Endothelial cell of umbilical vein (primary cell): Measurements from ENCODE around the gene KDM4B. TPM values are rescaled to one million over a fixed set of nuclear protein-coding genes. Genes with fewer than 3 reads are reported as not detected.

Source experiments
- BruUV-seq: library from RNA; stranded (reverse); fragments of 400-500 nt; replicated peaks from 2 replicates; lab custom pipeline; 2021; lab: Mats Ljungman, UMichigan
- CTCF ChIA-PET: fragments of 300-600, 350-600 bp; sonication (Branson Sonifier 250); formaldehyde crosslinking; loops from one replicate; lab custom pipeline; 2021; ENCODE audit warnings: antibody characterized with exemption, inconsistent platforms; lab: Charles Lee
- POLR2A ChIA-PET: fragments of 300-600, 350-600 bp; sonication (Branson Sonifier 250); formaldehyde crosslinking; loops from one replicate; lab custom pipeline; 2021; ENCODE audit warnings: antibody characterized with exemption, inconsistent platforms; lab: Charles Lee
- DNase-seq: peaks from one replicate; pipeline ENCODE4 v3.0.0-alpha.2; 2011; ENCODE audit warnings: low read depth, low spot score
- FAIRE-seq: peaks from 2 replicates; lab custom pipeline; 2011; peaks lifted over from hg19 to GRCh38; lab: Jason Lieb, UNC
- H2AFZ ChIP-seq: 2 replicates; pipeline ENCODE4 v1.6.0; 2012; ENCODE audit warnings: low read depth, low read length, control low read depth, inconsistent platforms
- H3K27ac ChIP-seq: 2 replicates; pipeline ENCODE4 v1.5.1; 2011; ENCODE audit warnings: low read depth, mild to moderate bottlenecking, control low read depth, low read length, moderate library complexity; ENCODE audit not compliant: insufficient read depth
- H3K27me3 ChIP-seq, 2 experiments: 2 replicates each; pipeline versions ENCODE4 v1.6.0 to v1.6.1; 2011; ENCODE audit warnings: low read length in 2 of 2, mixed read lengths in 1 of 2; ENCODE audit not compliant: control insufficient read depth in 2 of 2, insufficient read depth in 2 of 2
- H3K36me3 ChIP-seq, 2 experiments: 2 replicates in 1 of 2; 3 replicates in 1 of 2; pipeline ENCODE4 v1.5.1; 2011; ENCODE audit warnings: low read length in 2 of 2, mild to moderate bottlenecking in 1 of 2, moderate library complexity in 1 of 2; ENCODE audit not compliant: control insufficient read depth in 2 of 2, insufficient read depth in 2 of 2; ENCODE audit errors: extremely low read depth in 1 of 2
- H3K4me1 ChIP-seq: 3 replicates; pipeline ENCODE4 v1.5.1; 2011; ENCODE audit warnings: mild to moderate bottlenecking, low read length; ENCODE audit not compliant: control insufficient read depth, insufficient read depth; ENCODE audit errors: extremely low read depth
- H3K4me2 ChIP-seq: 2 replicates; pipeline ENCODE4 v1.6.1; 2011; ENCODE audit warnings: low read length, control low read depth, mixed read lengths; ENCODE audit not compliant: insufficient read depth
- H3K4me3 ChIP-seq, 3 experiments: fragments of 200-600 bp in 1 of 3; sonication (generic), shearing (Covaris generic) in 1 of 3; replicated peaks in 1 of 3; 2 replicates each; pipeline ENCODE4 v1.5.1; 2011 to 2016; ENCODE audit warnings: control low read depth in 3 of 3, low read length in 3 of 3, mild to moderate bottlenecking in 2 of 3, inconsistent platforms in 1 of 3, low read depth in 1 of 3, moderate library complexity in 1 of 3; ENCODE audit not compliant: insufficient read depth in 1 of 3
- H3K79me2 ChIP-seq: 2 replicates; pipeline ENCODE4 v1.6.0; 2012; ENCODE audit warnings: low read length, inconsistent platforms; ENCODE audit not compliant: control insufficient read depth, insufficient read depth
- H3K9ac ChIP-seq: replicated peaks from 2 replicates; pipeline ENCODE3; 2011; ENCODE audit warnings: low read length, control low read depth; ENCODE audit not compliant: insufficient read depth; ENCODE audit errors: extremely low read depth
- H3K9me1 ChIP-seq: replicated peaks from 3 replicates; pipeline ENCODE4 v1.6.0; 2011; ENCODE audit warnings: mild to moderate bottlenecking, low read length; ENCODE audit not compliant: control insufficient read depth, insufficient read depth; ENCODE audit errors: extremely low read depth
- H3K9me3 ChIP-seq: replicated peaks from 2 replicates; pipeline ENCODE4 v1.5.1; 2012; ENCODE audit warnings: low read length, inconsistent platforms; ENCODE audit not compliant: control insufficient read depth, insufficient read depth
- H4K20me1 ChIP-seq: replicated peaks from 2 replicates; pipeline ENCODE3; 2011; ENCODE audit warnings: mild to moderate bottlenecking, low read length; ENCODE audit not compliant: control insufficient read depth, insufficient read depth; ENCODE audit errors: extremely low read depth
- FOS ChIP-seq: IDR thresholded peaks from 2 replicates; pipeline ENCODE4 v1.6.1; 2011; ENCODE audit warnings: mild to moderate bottlenecking, low read length, moderate library complexity, borderline replicate concordance; ENCODE audit not compliant: insufficient read depth
- GATA2 ChIP-seq: IDR thresholded peaks from 2 replicates; pipeline ENCODE4 v1.7.0; 2011; ENCODE audit warnings: low read depth, mild to moderate bottlenecking, moderate library complexity, mixed read lengths, low read length; ENCODE audit not compliant: insufficient read length, insufficient read depth
- POLR2AphosphoS5 ChIP-seq: IDR thresholded peaks from 2 replicates; pipeline ENCODE4 v1.6.1; 2012; ENCODE audit warnings: low read depth, mild to moderate bottlenecking, control low read depth, low read length, moderate library complexity; ENCODE audit not compliant: insufficient read depth
- dilution Hi-C: fragments of 300-500 bp; cut with MboI; formaldehyde crosslinking; loops from one replicate; pipeline ENCODE4 v1.15.0; 2019; ENCODE audit warnings: low sequenced_read_pairs; ENCODE audit not compliant: extremely low pct_ligation_motif_present
- intact Hi-C: fragments of 100-400 bp; cut with micrococcal nuclease; formaldehyde crosslinking; loops from one replicate; pipeline ENCODE4 v1.10.0; 2022
- polyA plus RNA-seq, 4 experiments: library from polyadenylated mRNA; depleted of rRNA in 3 of 4; stranded (reverse) in 3 of 4; unstranded in 1 of 4; fragments of >200 nt; gene quantifications; 2 replicates each; pipeline versions ENCODE4 v1.2.1 to v1.2.3, GENCODE V29; 2011 to 2012; ENCODE audit warnings: missing spikeins in 1 of 4
- total RNA-seq: library from RNA; stranded (reverse); gene quantifications from 2 replicates; pipeline ENCODE4 v1.2.3, GENCODE V29; 2021
- TF ChIP-seq, protein P1 (sequence below), 2 donors: IDR thresholded peaks; 1 replicate in 1 of 2; 2 replicates in 1 of 2; pipeline ENCODE4 v1.5.1; 2011; ENCODE audit warnings: low read length in 2 of 2, mild to moderate bottlenecking in 2 of 2, moderate library complexity in 2 of 2, control low read depth in 1 of 2, inconsistent platforms in 1 of 2, low read depth in 1 of 2; ENCODE audit not compliant: insufficient read depth in 1 of 2; ENCODE audit errors: extremely low read depth in 1 of 2
- TF ChIP-seq, protein P2 (sequence below): IDR thresholded peaks from 2 replicates; pipeline ENCODE4 v1.6.1; 2011; ENCODE audit not compliant: insufficient read depth, insufficient read length

KDM4B gene
- total and polyA plus RNA-seq, 2 donors (not counting 3 experiments of a cell fraction or from before 2014, with no cell fraction given): 12.4 to 37.2 TPM

DNA sequence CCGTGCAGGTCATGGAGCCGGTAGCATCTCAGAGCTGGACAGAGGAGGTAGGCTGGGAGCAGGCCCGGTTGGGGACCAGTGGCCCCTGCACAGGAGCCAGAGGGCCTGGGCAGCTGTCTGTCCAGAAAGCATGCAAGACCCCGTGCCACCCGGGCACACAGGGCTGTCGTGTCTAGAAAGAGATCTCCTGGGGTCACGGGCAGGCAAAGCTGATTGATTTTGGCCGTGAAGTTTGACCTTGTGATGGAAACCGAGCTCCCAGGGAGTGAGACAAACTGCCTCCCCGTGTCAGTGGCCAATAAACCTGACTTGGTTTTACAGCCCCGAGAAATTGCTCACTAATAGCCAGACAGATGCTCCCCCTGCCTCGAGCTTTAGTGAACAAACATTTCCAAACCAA lies 98.8 kb downstream of the KDM4B start:
- POLR2A ChIA-PET: no interaction called here
- dilution Hi-C loops (no loop called here), intact Hi-C loops (no loop called here)
- Histone ChIP-seq H3K4me3 (no peak overlapping the region), H3K79me2 (no peaks in the 10 kb centered on the region), H3K9ac (no peak overlapping the region), H2AFZ (no peak overlapping the region), H3K27me3 (no peaks in the 10 kb centered on the region), H3K4me1 (no peaks in the 10 kb centered on the region), H4K20me1 (no peaks in the 10 kb centered on the region), H3K27ac (no peak overlapping the region), H3K36me3 (peaks cover 0 to 7% of the 10 kb centered on the region in 2 experiments), H3K9me3 (no peaks in the 10 kb centered on the region), H3K9me1 (no peaks in the 10 kb centered on the region), H3K4me2 (no peak overlapping the region)
- TF ChIP-seq POLR2AphosphoS5: no peak
- TF ChIP-seq GATA2: no peak
- TF ChIP-seq, protein P1, sequence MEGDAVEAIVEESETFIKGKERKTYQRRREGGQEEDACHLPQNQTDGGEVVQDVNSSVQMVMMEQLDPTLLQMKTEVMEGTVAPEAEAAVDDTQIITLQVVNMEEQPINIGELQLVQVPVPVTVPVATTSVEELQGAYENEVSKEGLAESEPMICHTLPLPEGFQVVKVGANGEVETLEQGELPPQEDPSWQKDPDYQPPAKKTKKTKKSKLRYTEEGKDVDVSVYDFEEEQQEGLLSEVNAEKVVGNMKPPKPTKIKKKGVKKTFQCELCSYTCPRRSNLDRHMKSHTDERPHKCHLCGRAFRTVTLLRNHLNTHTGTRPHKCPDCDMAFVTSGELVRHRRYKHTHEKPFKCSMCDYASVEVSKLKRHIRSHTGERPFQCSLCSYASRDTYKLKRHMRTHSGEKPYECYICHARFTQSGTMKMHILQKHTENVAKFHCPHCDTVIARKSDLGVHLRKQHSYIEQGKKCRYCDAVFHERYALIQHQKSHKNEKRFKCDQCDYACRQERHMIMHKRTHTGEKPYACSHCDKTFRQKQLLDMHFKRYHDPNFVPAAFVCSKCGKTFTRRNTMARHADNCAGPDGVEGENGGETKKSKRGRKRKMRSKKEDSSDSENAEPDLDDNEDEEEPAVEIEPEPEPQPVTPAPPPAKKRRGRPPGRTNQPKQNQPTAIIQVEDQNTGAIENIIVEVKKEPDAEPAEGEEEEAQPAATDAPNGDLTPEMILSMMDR (IDR thresholded peaks at IDR 0.05; ENCODE audit: extremely low read depth in 1 of 2, insufficient read depth in 1 of 2, low read depth in 1 of 2, low read length in 2 of 2): no peak
- no peak for TF ChIP-seq FOS
- TF ChIP-seq, protein P2, sequence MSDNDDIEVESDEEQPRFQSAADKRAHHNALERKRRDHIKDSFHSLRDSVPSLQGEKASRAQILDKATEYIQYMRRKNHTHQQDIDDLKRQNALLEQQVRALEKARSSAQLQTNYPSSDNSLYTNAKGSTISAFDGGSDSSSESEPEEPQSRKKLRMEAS: no peak
- no TSS peak for BruUV-seq
- CTCF ChIA-PET: interaction anchor here (1.2 kb wide), 1 partner anchor 19 kb away, joined by 4 read pairs; no protein-coding TSS in a partner anchor
- DNase-seq (no peak), FAIRE-seq (no peak)
